ENCODE measurements around the gene TRIM31. TPM values are rescaled to one million over a fixed set of nuclear protein-coding genes. Genes with fewer than 3 reads are reported as not detected.

TRIM31 gene
- total RNA-seq: not detected in 2 replicates
- long read RNA-seq: 0 reads

- Mint-ChIP-seq H3K27ac (ENCODE audit: unreplicated experiment) (no peak within 1 kb of the TSS), H3K9me3 (ENCODE audit: unreplicated experiment) (no peaks in the 10 kb centered on the region), H3K4me3 (ENCODE audit: unreplicated experiment) (no peak within 1 kb of the TSS), H3K36me3 (ENCODE audit: unreplicated experiment) (no peaks in the 10 kb centered on the region), H3K27me3 (ENCODE audit: unreplicated experiment) (peaks cover 69% of the 10 kb centered on the region), H3K4me1 (ENCODE audit: unreplicated experiment) (no peaks in the 10 kb centered on the region)
- no peak for DNase-seq (ENCODE audit: extremely low spot score, unreplicated experiment)
- TF ChIP-seq CTCF (IDR thresholded peaks at IDR 0.05): no peak
These were observed at the start of gene TRIM31 for GRCh38 chr6:30113003-30113759. Gene TRIM31, minus strand, starts transcription at chr6:30113090. Its CDS starts 285 bp downstream, at chr6:30112805.

- DNase-seq (ENCODE audit: extremely low spot score, unreplicated experiment): no peak
- H3K4me3 Mint-ChIP-seq (ENCODE audit: unreplicated experiment): no peak overlapping the region
- peaks cover 23% of the 10 kb centered on the region for H3K27me3 Mint-ChIP-seq (ENCODE audit: unreplicated experiment)
- no peaks in the 10 kb centered on the region for H3K4me1 Mint-ChIP-seq (ENCODE audit: unreplicated experiment)
- no peak for TF ChIP-seq CTCF (IDR thresholded peaks at IDR 0.05)
- no peak overlapping the region for H3K27ac Mint-ChIP-seq (ENCODE audit: unreplicated experiment)
- H3K9me3 Mint-ChIP-seq (ENCODE audit: unreplicated experiment): no peaks in the 10 kb centered on the region
- no peaks in the 10 kb centered on the region for H3K36me3 Mint-ChIP-seq (ENCODE audit: unreplicated experiment)
These were observed 49.6 kb upstream of the TRIM31 start for GRCh38 chr6:30162265-30163089.

GRCh38 chr6:30160785-30161531, 48.1 kb upstream of the TRIM31 start, which contains the start of gene TRIM10:
Gene TRIM10, minus strand, starts transcription at chr6:30161211. Its CDS starts 353 bp downstream, at chr6:30160858.
- Mint-ChIP-seq H3K4me3 (ENCODE audit: unreplicated experiment) (no peak within 1 kb of the TSS), H3K4me1 (ENCODE audit: unreplicated experiment) (peaks cover 10% of the 10 kb centered on the region), H3K27ac (ENCODE audit: unreplicated experiment) (no peak within 1 kb of the TSS), H3K36me3 (ENCODE audit: unreplicated experiment) (no peaks in the 10 kb centered on the region), H3K9me3 (ENCODE audit: unreplicated experiment) (no peaks in the 10 kb centered on the region), H3K27me3 (ENCODE audit: unreplicated experiment) (peaks cover 13% of the 10 kb centered on the region)
- DNase-seq (ENCODE audit: extremely low spot score, unreplicated experiment): no peak
- TF ChIP-seq CTCF (IDR thresholded peaks at IDR 0.05): no peak

- H3K4me3 Mint-ChIP-seq (ENCODE audit: unreplicated experiment): no peak overlapping the region
- no peaks in the 10 kb centered on the region for H3K9me3 Mint-ChIP-seq (ENCODE audit: unreplicated experiment)
- no peak for DNase-seq (ENCODE audit: extremely low spot score, unreplicated experiment)
- no peak overlapping the region for H3K27ac Mint-ChIP-seq (ENCODE audit: unreplicated experiment)
- H3K36me3 Mint-ChIP-seq (ENCODE audit: unreplicated experiment): no peaks in the 10 kb centered on the region
- no peak for TF ChIP-seq CTCF (IDR thresholded peaks at IDR 0.05)
- peaks cover 18% of the 10 kb centered on the region for H3K4me1 Mint-ChIP-seq (ENCODE audit: unreplicated experiment)
- peaks cover 7% of the 10 kb centered on the region for H3K27me3 Mint-ChIP-seq (ENCODE audit: unreplicated experiment)
These were observed 47.3 kb upstream of the TRIM31 start for GRCh38 chr6:30160008-30160784.

Data from osteocyte (in vitro differentiated cells).